Measurements from ENCODE around the gene RALA.
"Not testable (repeated sequence)": the region's sequence is repeated elsewhere in the genome, so short reads cannot be mapped to it uniquely, and the experiment has no call there.

The RALA gene

GRCh38 chr7:39683216-39683845, 60.0 kb downstream of the RALA start:
- no peak for DNase-seq (ENCODE audit: low read depth, low spot score)

- no peak for DNase-seq (ENCODE audit: low read depth, low spot score)
Observed at GRCh38 chr7:39686261-39686924, 63.0 kb downstream of the RALA start.

DNA sequence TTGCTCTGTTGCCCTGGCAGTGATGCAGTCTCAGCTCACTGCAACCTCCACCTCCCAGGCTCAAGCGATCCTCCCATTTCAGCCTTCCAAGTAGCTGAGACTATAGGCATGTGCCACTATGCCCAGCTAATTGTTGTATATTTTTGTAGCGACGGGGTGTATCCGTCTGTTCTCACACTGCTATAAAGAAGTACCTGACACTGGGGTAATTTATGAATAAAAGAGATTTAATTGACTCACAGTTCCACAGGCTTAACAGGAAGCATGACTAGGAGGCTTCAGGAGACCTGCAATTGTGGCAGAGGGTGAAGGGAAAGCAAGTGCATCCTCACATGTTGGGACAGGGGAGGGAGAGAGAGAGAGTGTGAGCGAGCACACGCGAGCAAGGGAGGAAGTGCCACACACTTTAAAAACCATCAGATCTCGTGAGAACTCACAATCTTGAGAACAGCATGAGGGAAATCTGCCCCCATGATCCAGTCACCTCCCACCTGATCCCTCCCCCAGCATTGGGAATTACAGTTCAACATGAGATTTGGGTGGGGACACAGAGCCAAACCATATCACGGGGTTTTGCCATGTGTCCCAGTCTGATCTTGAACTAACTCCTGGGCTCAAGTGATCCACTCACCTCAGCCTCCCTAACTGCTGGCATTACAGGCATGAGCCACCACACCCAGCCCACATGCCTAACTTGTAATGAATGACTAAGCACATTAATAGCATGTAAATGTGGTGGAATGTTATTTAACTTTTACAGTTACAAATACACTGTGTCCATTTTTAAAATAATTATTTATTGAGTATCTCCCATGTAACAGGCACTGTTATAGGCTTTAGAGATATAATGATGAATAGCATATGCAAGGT, 65.5 kb downstream of the RALA start:
- peak; percentile 5 for DNase-seq (ENCODE audit: low read depth, low spot score)

- DNase-seq (ENCODE audit: low read depth, low spot score): no peak
Observed at GRCh38 chr7:39691821-39692220, 68.4 kb downstream of the RALA start.

GRCh38 chr7:39693086-39693485, 69.7 kb downstream of the RALA start:
- DNase-seq (ENCODE audit: low read depth, low spot score): not testable (repeated sequence)

GRCh38 chr7:39693812-39694211, 70.4 kb downstream of the RALA start:
- no peak for DNase-seq (ENCODE audit: low read depth, low spot score)

DNA sequence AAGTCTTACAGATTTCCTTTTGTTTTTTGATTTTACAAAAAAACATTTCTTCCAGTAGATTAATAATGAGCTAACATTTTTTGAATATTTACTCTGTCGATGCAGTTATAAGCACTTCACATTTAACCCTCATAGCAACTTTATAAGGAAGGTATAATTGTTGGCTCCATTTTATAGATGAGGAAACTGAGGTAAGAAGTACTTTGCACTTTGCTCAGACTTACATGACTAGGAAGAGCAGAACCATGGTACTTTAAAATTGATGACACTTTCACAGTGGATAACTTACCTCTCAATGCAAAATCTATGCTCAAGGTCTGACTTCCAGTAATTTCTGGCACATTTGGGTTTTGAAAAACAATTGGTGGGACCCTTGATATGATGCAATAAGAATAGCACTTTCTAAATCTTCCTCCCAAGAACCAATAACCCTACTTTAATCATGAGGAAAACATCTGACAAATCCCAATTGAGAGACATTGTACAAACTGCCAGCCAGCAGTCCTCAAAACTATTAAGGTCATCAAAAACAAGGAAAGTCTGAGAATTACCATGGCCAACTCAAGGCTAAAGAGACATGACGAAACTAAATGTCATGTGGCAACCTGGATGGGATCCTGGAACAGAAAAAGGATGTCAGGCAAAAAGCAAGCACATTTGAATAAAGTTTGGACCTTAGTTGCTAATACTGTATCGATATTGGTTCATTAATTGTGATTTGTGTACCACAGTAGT, 72.6 kb downstream of the RALA start:
- DNase-seq (ENCODE audit: low read depth, low spot score): no peak

DNA sequence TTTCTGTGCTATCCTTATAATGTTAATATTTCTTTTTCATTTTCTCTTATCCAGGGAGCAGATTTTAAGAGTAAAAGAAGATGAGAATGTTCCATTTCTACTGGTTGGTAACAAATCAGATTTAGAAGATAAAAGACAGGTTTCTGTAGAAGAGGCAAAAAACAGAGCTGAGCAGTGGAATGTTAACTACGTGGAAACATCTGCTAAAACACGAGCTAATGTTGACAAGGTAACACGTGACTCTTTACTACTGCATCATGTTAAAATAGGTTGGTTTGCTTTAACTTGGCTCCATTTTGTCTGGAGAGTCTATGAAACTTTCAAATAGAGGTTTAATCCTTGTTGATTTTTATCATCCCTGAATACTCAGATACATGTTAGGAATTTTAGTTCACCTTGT, 73.3 kb downstream of the RALA start:
- DNase-seq (ENCODE audit: low read depth, low spot score): no peak

DNA sequence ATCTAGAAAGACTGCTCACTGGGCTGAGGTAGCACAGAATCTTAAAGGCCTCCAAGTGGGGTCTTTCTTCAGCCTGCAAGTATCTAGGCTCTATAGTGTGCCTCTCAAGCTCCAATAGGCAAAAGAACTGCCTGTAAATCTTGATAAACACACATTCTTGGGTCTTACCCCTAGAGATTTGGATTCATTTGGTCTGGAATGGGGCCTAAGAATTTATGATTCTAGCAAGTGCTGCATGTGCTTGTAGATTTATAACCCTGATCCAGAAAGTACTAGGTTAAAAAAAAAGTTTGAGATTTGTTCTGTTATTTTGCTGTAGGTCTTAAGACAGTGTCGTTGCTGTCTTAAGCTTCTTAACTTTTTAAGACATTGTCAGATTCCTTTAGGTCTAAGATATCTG, 74.1 kb downstream of the RALA start:
- DNase-seq (ENCODE audit: low read depth, low spot score): no peak

DNA sequence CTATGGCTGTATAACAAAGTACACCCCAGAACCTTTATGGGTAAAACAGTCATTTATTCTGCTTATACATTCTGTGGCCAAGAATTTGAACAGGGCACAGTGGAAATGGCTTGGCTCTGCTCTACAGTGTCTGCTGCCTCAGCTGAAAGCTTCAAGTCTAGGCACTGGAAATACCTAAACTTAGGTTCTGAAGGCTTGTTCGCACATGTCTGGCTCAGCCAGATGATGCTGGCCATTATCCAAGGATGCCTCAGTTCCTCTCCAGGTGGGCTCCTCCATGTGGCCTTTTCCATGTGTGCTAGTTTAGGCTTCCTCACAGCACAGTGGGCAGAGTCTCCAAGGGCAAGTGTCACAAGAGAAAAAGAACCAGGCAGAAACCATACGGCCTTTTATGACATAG, 76.8 kb downstream of the RALA start:
- DNase-seq (ENCODE audit: low read depth, low spot score): no peak

- DNase-seq (ENCODE audit: low read depth, low spot score): no peak
Observed at GRCh38 chr7:39700932-39701331, 77.6 kb downstream of the RALA start.

GRCh38 chr7:39702133-39702532, 78.8 kb downstream of the RALA start:
- DNase-seq (ENCODE audit: low read depth, low spot score): no peak

DNA sequence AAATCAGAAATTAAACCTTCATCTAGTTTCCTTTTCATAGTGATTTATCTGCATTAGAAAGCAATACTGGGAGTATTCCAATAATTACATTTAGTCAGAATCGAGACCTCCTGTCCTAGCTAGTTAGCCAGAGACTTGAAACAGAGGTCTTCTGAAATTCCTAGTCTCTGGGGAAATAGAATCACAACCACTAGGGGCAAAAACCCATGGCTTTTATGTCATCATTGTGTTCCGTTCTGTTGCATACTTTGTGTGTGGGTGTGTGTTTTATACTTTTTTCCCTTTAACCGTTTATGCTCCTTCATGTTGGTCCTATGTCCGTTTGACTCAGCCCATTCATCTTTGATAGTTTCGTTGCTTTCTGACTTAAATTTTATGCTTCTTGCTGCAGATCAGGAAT, 79.8 kb downstream of the RALA start:
- no peak for DNase-seq (ENCODE audit: low read depth, low spot score)

- DNase-seq (ENCODE audit: low read depth, low spot score): no peak
Observed at GRCh38 chr7:39709029-39709428, 85.7 kb downstream of the RALA start.

GRCh38 chr7:39709768-39710311, 86.5 kb downstream of the RALA start:
- DNase-seq (ENCODE audit: low read depth, low spot score): no peak

DNA sequence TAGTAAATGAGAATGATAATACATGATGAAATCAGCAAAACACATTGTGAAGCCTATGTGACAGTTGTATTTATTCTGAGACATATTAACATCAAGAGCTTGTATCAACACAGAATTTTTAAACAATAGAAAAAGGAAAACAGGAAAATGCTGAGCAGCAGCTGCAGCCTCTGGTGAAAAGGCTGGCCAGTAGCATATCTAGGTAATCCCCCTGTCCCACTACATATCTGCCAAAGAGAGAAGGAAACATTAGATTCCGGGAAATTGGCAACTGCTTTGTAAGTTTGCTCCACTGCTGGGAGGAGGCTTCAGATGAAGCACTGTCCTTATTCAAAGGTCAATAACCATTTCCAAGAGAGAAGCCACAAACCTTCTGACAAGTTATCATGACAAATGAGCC, 89.4 kb downstream of the RALA start:
- no peak for DNase-seq (ENCODE audit: low read depth, low spot score)

DNA sequence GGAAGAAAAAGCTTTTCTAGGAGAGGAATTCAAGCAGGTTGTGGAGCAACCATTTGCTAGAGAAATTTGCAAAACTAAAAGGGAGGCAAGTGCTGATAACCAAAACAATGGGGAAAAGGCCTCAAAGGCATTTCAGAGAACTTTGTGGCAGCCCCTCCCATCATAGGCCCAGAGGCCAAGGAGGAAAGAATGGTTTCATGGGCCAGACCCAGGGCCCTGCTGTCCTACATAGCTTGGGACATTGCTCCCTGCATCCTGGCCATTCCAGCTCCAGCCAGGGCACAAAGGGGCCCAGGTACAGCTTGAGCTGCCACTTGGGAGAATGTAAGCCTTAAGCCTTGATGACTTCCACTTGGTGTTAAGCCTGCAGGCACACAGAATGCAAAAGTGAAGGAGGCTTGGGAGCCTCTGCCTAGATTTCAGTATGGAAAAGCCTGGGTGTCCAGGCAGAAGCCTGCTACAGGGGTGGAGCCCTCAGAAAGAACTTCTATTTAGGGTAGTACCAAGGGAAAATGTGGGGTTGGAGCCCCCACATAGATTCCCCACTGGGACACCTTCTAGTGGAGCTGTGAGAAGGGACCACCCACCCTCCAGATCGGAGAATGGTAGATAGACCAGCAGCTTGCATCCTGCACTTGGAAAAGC, 91.2 kb downstream of the RALA start:
- DNase-seq (ENCODE audit: low read depth, low spot score): no peak

GRCh38 chr7:39720586-39720985, 97.2 kb downstream of the RALA start:
- DNase-seq (ENCODE audit: low read depth, low spot score): peak; percentile 38

GRCh38 chr7:39721345-39721744, 98.0 kb downstream of the RALA start:
- DNase-seq (ENCODE audit: low read depth, low spot score): no peak

DNA sequence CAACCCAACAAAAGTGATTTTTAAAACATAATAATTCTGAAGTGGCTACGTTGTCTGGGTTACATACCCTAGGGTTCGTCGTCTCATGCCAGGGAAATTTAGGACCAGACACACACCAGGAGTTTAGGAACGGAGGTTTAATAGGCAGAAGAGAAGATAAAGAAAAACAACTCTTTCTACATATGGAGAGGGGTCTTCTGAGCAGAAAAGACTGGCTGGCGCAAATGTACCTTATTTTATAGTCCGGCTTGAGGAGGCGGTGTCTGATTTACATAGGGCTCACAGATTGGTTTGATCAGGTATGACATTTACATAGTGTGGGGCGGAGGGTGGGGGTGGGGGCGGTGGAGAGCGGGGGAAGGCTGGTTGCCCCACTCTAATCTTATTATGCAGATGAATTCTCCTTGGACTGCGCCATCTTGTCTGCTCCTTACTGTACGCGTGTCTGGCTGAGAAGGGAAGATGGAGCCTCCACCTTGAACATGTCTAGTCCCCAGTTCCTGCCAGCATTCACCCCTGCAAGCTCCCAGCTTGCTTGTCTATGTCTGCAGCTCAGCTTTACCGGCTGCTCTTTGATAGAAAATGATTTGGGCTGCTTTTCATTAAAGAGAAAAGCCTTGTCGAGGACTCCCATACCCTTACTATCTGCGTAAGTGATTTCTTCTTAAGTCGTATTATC, 98.7 kb downstream of the RALA start:
- no peak for DNase-seq (ENCODE audit: low read depth, low spot score)

Data from iPS DF 19.7 (cell line).